ENCODE measurements around the gene ADAM23.

GRCh38 chr2:206433190-206433589, 10.1 kb upstream of the ADAM23 start:
- TF ChIP-seq POLR2A (IDR thresholded peaks at IDR 0.05), result no peak
- no peak for TF ChIP-seq CTCF (IDR thresholded peaks at IDR 0.05)

Data from ovary (tissue), 3 donors.